ENCODE measurements around the gene DDX39A. TPM values are rescaled to one million over a fixed set of nuclear protein-coding genes. Genes with fewer than 3 reads are reported as not detected.

DDX39A gene
- total RNA-seq, 1 experiment from 2014 or later: 117 TPM

- ChIA-PET POLR2A (no interaction called here), CTCF (interaction anchor here (0.6 kb wide), 1 partner anchor 656 kb away, joined by 5 read pairs; no protein-coding TSS in a partner anchor)
- Histone ChIP-seq H3K4me1 (ENCODE audit: control insufficient read depth, insufficient read depth, low read length) (peaks cover 8% of the 10 kb centered on the region), H3K4me3 (ENCODE audit: low read depth in 2 of 2, low read length in 2 of 2) (peak overlapping the region; percentile 53 to 64), H3K27ac (ENCODE audit: low read length) (peak overlapping the region; percentile 82), H3K9me3 (ENCODE audit: control insufficient read depth, insufficient read depth, low read depth, low read length) (no peaks in the 10 kb centered on the region), H3K36me3 (ENCODE audit: control insufficient read depth, insufficient read depth, low read length) (no peaks in the 10 kb centered on the region), H3K27me3 (ENCODE audit: control insufficient read depth, insufficient read depth, low read length) (no peaks in the 10 kb centered on the region)
- TF ChIP-seq SIN3A (IDR thresholded peaks at IDR 0.05; ENCODE audit: borderline replicate concordance, insufficient read depth, low read depth, low read length) (no peak), CTCF (IDR thresholded peaks at IDR 0.05) (no peak), POLR2AphosphoS5 (IDR thresholded peaks at IDR 0.05; ENCODE audit: low read depth, low read length) (no peak), REST (IDR thresholded peaks at IDR 0.05; ENCODE audit: insufficient read depth in 1 of 2, low read depth in 2 of 2, low read length in 1 of 2) (no peak), TCF7L2 (IDR thresholded peaks at IDR 0.05; ENCODE audit: low read depth, low read length) (no peak)
- ATAC-seq: no peak
- no peak for DNase-seq (ENCODE audit: low read depth, low spot score)
- intact Hi-C loops (cut with micrococcal nuclease; ENCODE audit: unreplicated experiment) (no loop called here), in situ Hi-C loops (cut with HindIII; ENCODE audit: low pct_unique_long_range_greater_than_20kb, low sequenced_read_pairs) (no loop called here)
- TSS peak; percentile 55 for BruUV-seq (replicated peaks)
Measured at GRCh38 chr19:14435320-14436050, 16.3 kb upstream of the DDX39A start.

- in situ Hi-C loops (cut with HindIII; ENCODE audit: low pct_unique_long_range_greater_than_20kb, low sequenced_read_pairs): no loop called here
- no peak for DNase-seq (ENCODE audit: low read depth, low spot score)
- H3K4me1 ChIP-seq (ENCODE audit: control insufficient read depth, insufficient read depth, low read length): peaks cover 8% of the 10 kb centered on the region
- no peaks in the 10 kb centered on the region for H3K9me3 ChIP-seq (ENCODE audit: control insufficient read depth, insufficient read depth, low read depth, low read length)
- H3K27ac ChIP-seq (ENCODE audit: low read length): peak overlapping the region; percentile 82
- ATAC-seq: peak; percentile 85
- no peaks in the 10 kb centered on the region for H3K27me3 ChIP-seq (ENCODE audit: control insufficient read depth, insufficient read depth, low read length)
- CTCF ChIA-PET: interaction anchor here (0.5 kb wide), 1 partner anchor 40 kb away, joined by 7 read pairs; the partner anchor contains the start of gene PTGER1
- BruUV-seq (replicated peaks): no TSS peak
- H3K36me3 ChIP-seq (ENCODE audit: control insufficient read depth, insufficient read depth, low read length): no peaks in the 10 kb centered on the region
- H3K4me3 ChIP-seq (ENCODE audit: low read depth in 2 of 2, low read length in 2 of 2): peak overlapping the region; percentile 53 to 64
- POLR2A ChIA-PET: no interaction called here
- TF ChIP-seq TCF7L2 (IDR thresholded peaks at IDR 0.05; ENCODE audit: low read depth, low read length) (no peak), POLR2AphosphoS5 (IDR thresholded peaks at IDR 0.05; ENCODE audit: low read depth, low read length) (no peak), REST (IDR thresholded peaks at IDR 0.05; ENCODE audit: insufficient read depth in 1 of 2, low read depth in 2 of 2, low read length in 1 of 2) (no peak), SIN3A (IDR thresholded peaks at IDR 0.05; ENCODE audit: borderline replicate concordance, insufficient read depth, low read depth, low read length) (0 out of 2 replicates have a peak, but pooled peaks have one; percentile 30), CTCF (IDR thresholded peaks at IDR 0.05) (no peak)
- intact Hi-C loops (cut with micrococcal nuclease; ENCODE audit: unreplicated experiment): no loop called here
Measured at GRCh38 chr19:14434543-14435319, 15.6 kb upstream of the DDX39A start.

Data from Panc1 (cell line).